ENCODE data around the gene RBM44. TPM values are rescaled to one million over a fixed set of nuclear protein-coding genes. Genes with fewer than 3 reads are reported as not detected.

Gene RBM44
- total and polyA plus RNA-seq, 2 experiments from 2014 or later: 0.53 to 0.76 TPM

- H3K4me2 ChIP-seq: no peak overlapping the region
- no peaks in the 10 kb centered on the region for H3K9me2 ChIP-seq (replicated peaks; ENCODE audit: insufficient read depth)
- H4K20me1 ChIP-seq (ENCODE audit: insufficient read depth, poor library complexity, severe bottlenecking): no peaks in the 10 kb centered on the region
- H3K4me3 ChIP-seq: no peak overlapping the region
- no peaks in the 10 kb centered on the region for H3K9me3 ChIP-seq (ENCODE audit: low read depth)
- no peaks in the 10 kb centered on the region for H3K27me3 ChIP-seq
- H3K27ac ChIP-seq: no peak overlapping the region
- 80% methylated on average over 3 of the region's 3 CpGs for WGBS (ENCODE audit: low lambda C conversion rate, missing lambda C conversion rate)
- no peak for TF ChIP-seq EZH2phosphoT487 (IDR thresholded peaks at IDR 0.05; ENCODE audit: low read depth, severe bottlenecking, unreplicated experiment)
- no peak for TF ChIP-seq CTCF (IDR thresholded peaks at IDR 0.05; ENCODE audit: poor library complexity)
- TF ChIP-seq EZH2 (IDR thresholded peaks at IDR 0.05; ENCODE audit: borderline replicate concordance): no peak
- H2AFZ ChIP-seq: no peak overlapping the region
- peaks cover 8% of the 10 kb centered on the region for H3K4me1 ChIP-seq (ENCODE audit: insufficient read depth)
- no peaks in the 10 kb centered on the region for H3K79me2 ChIP-seq
- DNase-seq (ENCODE audit: low spot score): no peak
- H3K36me3 ChIP-seq (replicated peaks; ENCODE audit: insufficient read depth, low read depth): no peaks in the 10 kb centered on the region
Observed at GRCh38 chr2:237854295-237854694, 55.7 kb downstream of the RBM44 start.

GRCh38 chr2:237857791-237858190 lies 59.2 kb downstream of the RBM44 start:
- H3K27me3 ChIP-seq: no peaks in the 10 kb centered on the region
- no peaks in the 10 kb centered on the region for H3K9me3 ChIP-seq (ENCODE audit: low read depth)
- no peaks in the 10 kb centered on the region for H4K20me1 ChIP-seq (ENCODE audit: insufficient read depth, poor library complexity, severe bottlenecking)
- DNase-seq (ENCODE audit: low spot score): no peak
- H3K9me2 ChIP-seq (replicated peaks; ENCODE audit: insufficient read depth): no peaks in the 10 kb centered on the region
- no peaks in the 10 kb centered on the region for H3K36me3 ChIP-seq (replicated peaks; ENCODE audit: insufficient read depth, low read depth)
- H3K27ac ChIP-seq: no peak overlapping the region
- WGBS (ENCODE audit: low lambda C conversion rate, missing lambda C conversion rate): 86% methylated on average over 8 of the region's 8 CpGs
- H3K4me1 ChIP-seq (ENCODE audit: insufficient read depth): peaks cover 21% of the 10 kb centered on the region
- peaks cover 5% of the 10 kb centered on the region for H3K79me2 ChIP-seq
- no peak overlapping the region for H3K4me2 ChIP-seq
- TF ChIP-seq EZH2phosphoT487 (IDR thresholded peaks at IDR 0.05; ENCODE audit: low read depth, severe bottlenecking, unreplicated experiment): no peak
- TF ChIP-seq EZH2 (IDR thresholded peaks at IDR 0.05; ENCODE audit: borderline replicate concordance): no peak
- no peak for TF ChIP-seq CTCF (IDR thresholded peaks at IDR 0.05; ENCODE audit: poor library complexity)
- H3K4me3 ChIP-seq: no peak overlapping the region
- no peak overlapping the region for H2AFZ ChIP-seq

GRCh38 chr2:237858294-237859081 lies 59.9 kb downstream of the RBM44 start:
- Histone ChIP-seq H3K4me2 (peak overlapping the region; percentile 92), H2AFZ (no peak overlapping the region), H3K9me3 (ENCODE audit: low read depth) (no peaks in the 10 kb centered on the region), H3K79me2 (peaks cover 12% of the 10 kb centered on the region), H3K9me2 (replicated peaks; ENCODE audit: insufficient read depth) (no peaks in the 10 kb centered on the region), H3K4me1 (ENCODE audit: insufficient read depth) (peaks cover 21% of the 10 kb centered on the region), H3K4me3 (no peak overlapping the region), H3K27me3 (no peaks in the 10 kb centered on the region), H3K36me3 (replicated peaks; ENCODE audit: insufficient read depth, low read depth) (no peaks in the 10 kb centered on the region), H3K27ac (peak overlapping the region; percentile 82), H4K20me1 (ENCODE audit: insufficient read depth, poor library complexity, severe bottlenecking) (no peaks in the 10 kb centered on the region)
- TF ChIP-seq EZH2phosphoT487 (IDR thresholded peaks at IDR 0.05; ENCODE audit: low read depth, severe bottlenecking, unreplicated experiment) (no peak), CTCF (IDR thresholded peaks at IDR 0.05; ENCODE audit: poor library complexity) (peak; percentile 86)
- WGBS (ENCODE audit: low lambda C conversion rate, missing lambda C conversion rate): 42% methylated on average over 14 of the region's 14 CpGs
- DNase-seq (ENCODE audit: low spot score): peak; percentile 88
